ENCODE results near the gene NHLRC3. TPM values are rescaled to one million over a fixed set of nuclear protein-coding genes. Genes with fewer than 3 reads are reported as not detected.

Gene NHLRC3
- total and polyA plus RNA-seq, 9 of the 15 experiments (the other 6 are each of a cell fraction or from before 2014, with no cell fraction given), result 5.5 to 15.3 (median 9.0) TPM

DNA sequence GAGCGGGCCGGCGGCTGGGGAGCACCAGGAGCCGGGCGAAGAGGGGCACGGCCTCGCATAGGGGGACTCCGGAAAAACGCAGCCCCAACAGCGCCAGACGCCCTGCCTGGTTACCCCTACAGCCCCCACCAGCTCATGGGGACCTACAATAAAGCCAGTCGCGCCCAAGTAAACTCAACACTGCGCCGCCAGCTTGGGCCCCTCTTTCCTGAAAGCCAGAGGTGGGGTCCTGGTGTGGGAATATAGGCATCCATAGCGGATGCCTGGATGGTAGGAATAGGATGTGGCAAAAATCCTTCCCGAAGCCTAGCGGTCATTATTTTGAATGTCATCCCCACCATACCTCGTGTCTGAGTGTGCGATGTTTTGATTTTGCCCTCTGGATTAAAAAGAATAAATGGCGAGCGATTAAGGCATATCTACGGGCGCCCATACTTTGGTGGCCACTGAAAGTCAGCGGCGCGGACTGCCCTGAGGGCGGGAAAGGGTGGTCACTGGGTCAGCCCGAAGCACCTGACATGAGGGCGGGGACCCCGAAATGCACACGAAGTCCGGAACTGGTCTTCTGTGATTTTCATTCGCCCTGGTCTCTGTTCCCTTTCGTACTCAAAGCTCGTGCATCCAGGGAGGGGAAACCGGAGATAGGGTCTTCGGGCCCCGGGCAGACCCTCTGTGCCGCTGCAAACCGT is at the start of gene NHLRC3, which contains the start of gene PROSER1 (continued):
- TF ChIP-seq, protein P1, sequence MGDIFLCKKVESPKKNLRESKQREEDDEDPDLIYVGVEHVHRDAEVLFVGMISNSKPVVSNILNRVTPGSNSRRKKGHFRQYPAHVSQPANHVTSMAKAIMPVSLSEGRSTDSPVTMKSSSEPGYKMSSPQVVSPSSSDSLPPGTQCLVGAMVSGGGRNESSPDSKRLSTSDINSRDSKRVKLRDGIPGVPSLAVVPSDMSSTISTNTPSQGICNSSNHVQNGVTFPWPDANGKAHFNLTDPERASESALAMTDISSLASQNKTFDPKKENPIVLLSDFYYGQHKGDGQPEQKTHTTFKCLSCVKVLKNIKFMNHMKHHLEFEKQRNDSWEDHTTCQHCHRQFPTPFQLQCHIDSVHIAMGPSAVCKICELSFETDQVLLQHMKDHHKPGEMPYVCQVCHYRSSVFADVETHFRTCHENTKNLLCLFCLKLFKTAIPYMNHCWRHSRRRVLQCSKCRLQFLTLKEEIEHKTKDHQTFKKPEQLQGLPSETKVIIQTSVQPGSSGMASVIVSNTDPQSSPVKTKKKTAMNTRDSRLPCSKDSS (IDR thresholded peaks at IDR 0.05; ENCODE audit: low read depth, partially characterized antibody), result no peak
- TF ChIP-seq, protein P2, sequence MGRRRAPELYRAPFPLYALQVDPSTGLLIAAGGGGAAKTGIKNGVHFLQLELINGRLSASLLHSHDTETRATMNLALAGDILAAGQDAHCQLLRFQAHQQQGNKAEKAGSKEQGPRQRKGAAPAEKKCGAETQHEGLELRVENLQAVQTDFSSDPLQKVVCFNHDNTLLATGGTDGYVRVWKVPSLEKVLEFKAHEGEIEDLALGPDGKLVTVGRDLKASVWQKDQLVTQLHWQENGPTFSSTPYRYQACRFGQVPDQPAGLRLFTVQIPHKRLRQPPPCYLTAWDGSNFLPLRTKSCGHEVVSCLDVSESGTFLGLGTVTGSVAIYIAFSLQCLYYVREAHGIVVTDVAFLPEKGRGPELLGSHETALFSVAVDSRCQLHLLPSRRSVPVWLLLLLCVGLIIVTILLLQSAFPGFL (CRISPR knock-in tag; IDR thresholded peaks at IDR 0.05), result no peak
- no peak for TF ChIP-seq RAD21 (CRISPR knock-in tag; conservative IDR thresholded peaks at IDR 0.05 in 1 of 2, IDR thresholded peaks at IDR 0.05 in 1 of 2)
- TF ChIP-seq TARDBP (IDR thresholded peaks at IDR 0.05), result no peak
- peak; percentile 92 for TF ChIP-seq CREB1 (IDR thresholded peaks at IDR 0.05)
- peak; percentile 83 for TF ChIP-seq CREB1 (CRISPR knock-in tag; IDR thresholded peaks at IDR 0.05)
- TF ChIP-seq HIVEP1 (CRISPR knock-in tag; IDR thresholded peaks at IDR 0.05), result no peak
- no peak for TF ChIP-seq SAFB2 (IDR thresholded peaks at IDR 0.05; ENCODE audit: borderline replicate concordance, low read depth, low read length, severe bottlenecking)
- no peak for TF ChIP-seq ZNF121 (CRISPR knock-in tag; conservative IDR thresholded peaks at IDR 0.05)
- TF ChIP-seq, protein P3, sequence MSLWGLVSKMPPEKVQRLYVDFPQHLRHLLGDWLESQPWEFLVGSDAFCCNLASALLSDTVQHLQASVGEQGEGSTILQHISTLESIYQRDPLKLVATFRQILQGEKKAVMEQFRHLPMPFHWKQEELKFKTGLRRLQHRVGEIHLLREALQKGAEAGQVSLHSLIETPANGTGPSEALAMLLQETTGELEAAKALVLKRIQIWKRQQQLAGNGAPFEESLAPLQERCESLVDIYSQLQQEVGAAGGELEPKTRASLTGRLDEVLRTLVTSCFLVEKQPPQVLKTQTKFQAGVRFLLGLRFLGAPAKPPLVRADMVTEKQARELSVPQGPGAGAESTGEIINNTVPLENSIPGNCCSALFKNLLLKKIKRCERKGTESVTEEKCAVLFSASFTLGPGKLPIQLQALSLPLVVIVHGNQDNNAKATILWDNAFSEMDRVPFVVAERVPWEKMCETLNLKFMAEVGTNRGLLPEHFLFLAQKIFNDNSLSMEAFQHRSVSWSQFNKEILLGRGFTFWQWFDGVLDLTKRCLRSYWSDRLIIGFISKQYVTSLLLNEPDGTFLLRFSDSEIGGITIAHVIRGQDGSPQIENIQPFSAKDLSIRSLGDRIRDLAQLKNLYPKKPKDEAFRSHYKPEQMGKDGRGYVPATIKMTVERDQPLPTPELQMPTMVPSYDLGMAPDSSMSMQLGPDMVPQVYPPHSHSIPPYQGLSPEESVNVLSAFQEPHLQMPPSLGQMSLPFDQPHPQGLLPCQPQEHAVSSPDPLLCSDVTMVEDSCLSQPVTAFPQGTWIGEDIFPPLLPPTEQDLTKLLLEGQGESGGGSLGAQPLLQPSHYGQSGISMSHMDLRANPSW (CRISPR knock-in tag; IDR thresholded peaks at IDR 0.05), result no peak
- TF ChIP-seq HDAC2 (IDR thresholded peaks at IDR 0.05), result peak; percentile 66; the same call in 1 of the 2 replicates
- no peak for TF ChIP-seq SRF (CRISPR knock-in tag; IDR thresholded peaks at IDR 0.05)
- no peak for TF ChIP-seq SETDB1 (IDR thresholded peaks at IDR 0.05; ENCODE audit: low read length)
- TF ChIP-seq ZNF431 (CRISPR knock-in tag; IDR thresholded peaks at IDR 0.05), result no peak
- 0 out of 2 replicates have a peak, but pooled peaks have one; percentile 75 for TF ChIP-seq E2F3 (CRISPR knock-in tag; IDR thresholded peaks at IDR 0.05)
- no peak for TF ChIP-seq KLF6 (CRISPR knock-in tag; IDR thresholded peaks at IDR 0.05; ENCODE audit: borderline replicate concordance)
- peak; percentile 92 for TF ChIP-seq NEUROD1 (IDR thresholded peaks at IDR 0.05; ENCODE audit: borderline replicate concordance, low read depth, low read length, partially characterized antibody)
- TF ChIP-seq FOXJ3 (CRISPR knock-in tag; IDR thresholded peaks at IDR 0.05), result no peak
- peak; percentile 46; the same call in 1 of the 2 replicates for TF ChIP-seq ZNF197 (CRISPR knock-in tag; IDR thresholded peaks at IDR 0.05; ENCODE audit: low read depth)
- peak; percentile 69; the same call in 1 of the 2 replicates for TF ChIP-seq RB1 (IDR thresholded peaks at IDR 0.05; ENCODE audit: low read depth)
- no peak for TF ChIP-seq PYGO2 (tag; IDR thresholded peaks at IDR 0.05)
- no peak for TF ChIP-seq TFAM (CRISPR knock-in tag; conservative IDR thresholded peaks at IDR 0.05)
- no peak for TF ChIP-seq ZNF408 (CRISPR knock-in tag; IDR thresholded peaks at IDR 0.05; ENCODE audit: low read depth)
- no peak for TF ChIP-seq ZNF77 (CRISPR knock-in tag; IDR thresholded peaks at IDR 0.05)
